GM13977 (cell line): Measurements from ENCODE around the gene WWOX.

Experiments used
- DNase-seq: peaks from one replicate; pipeline ENCODE4 v3.0.0; 2012; ENCODE audit warnings: low spot score
- in situ Hi-C: fragments of 300-500 bp; cut with MboI; formaldehyde crosslinking; loops from one replicate; pipeline ENCODE4 v1.12.0; 2022; ENCODE audit warnings: low sequenced_read_pairs, low pct_unique_long_range_greater_than_20kb, mixed read lengths, inconsistent platforms; ENCODE audit not compliant: unreplicated experiment
- TF ChIP-seq, protein P1 (sequence below): IDR thresholded peaks from 2 replicates; pipeline ENCODE4 v1.5.1; 2012; ENCODE audit warnings: mild to moderate bottlenecking, control low read depth; ENCODE audit not compliant: insufficient read depth; ENCODE audit errors: extremely low read depth, missing control alignments

The WWOX gene

DNA sequence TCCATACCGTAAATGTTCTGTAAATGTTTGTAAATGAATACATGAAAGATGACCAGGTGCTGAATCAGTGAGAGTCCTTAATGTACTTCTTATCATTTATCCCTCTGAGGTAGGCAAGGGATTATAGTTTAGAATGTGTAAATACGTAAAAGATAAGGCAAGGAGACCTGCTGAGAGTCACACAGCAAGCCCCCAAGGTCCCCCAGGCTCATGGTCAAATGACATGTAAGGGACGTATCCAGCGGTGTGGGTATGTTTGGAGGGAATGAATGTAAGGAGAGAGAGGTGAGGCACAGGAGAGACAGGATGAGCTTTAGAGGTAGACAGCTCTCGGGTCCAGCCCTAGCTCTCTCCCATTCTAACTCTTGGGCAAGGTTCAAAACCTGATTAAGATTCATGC lies 341.8 kb downstream of the WWOX start:
- no peak for DNase-seq
- in situ Hi-C loops, result no loop called here
- TF ChIP-seq, protein P1, sequence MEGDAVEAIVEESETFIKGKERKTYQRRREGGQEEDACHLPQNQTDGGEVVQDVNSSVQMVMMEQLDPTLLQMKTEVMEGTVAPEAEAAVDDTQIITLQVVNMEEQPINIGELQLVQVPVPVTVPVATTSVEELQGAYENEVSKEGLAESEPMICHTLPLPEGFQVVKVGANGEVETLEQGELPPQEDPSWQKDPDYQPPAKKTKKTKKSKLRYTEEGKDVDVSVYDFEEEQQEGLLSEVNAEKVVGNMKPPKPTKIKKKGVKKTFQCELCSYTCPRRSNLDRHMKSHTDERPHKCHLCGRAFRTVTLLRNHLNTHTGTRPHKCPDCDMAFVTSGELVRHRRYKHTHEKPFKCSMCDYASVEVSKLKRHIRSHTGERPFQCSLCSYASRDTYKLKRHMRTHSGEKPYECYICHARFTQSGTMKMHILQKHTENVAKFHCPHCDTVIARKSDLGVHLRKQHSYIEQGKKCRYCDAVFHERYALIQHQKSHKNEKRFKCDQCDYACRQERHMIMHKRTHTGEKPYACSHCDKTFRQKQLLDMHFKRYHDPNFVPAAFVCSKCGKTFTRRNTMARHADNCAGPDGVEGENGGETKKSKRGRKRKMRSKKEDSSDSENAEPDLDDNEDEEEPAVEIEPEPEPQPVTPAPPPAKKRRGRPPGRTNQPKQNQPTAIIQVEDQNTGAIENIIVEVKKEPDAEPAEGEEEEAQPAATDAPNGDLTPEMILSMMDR, result no peak

- DNase-seq, result no peak
- TF ChIP-seq, protein P1, result no peak
These were observed 344.3 kb downstream of the WWOX start for GRCh38 chr16:78443542-78444364.

DNA sequence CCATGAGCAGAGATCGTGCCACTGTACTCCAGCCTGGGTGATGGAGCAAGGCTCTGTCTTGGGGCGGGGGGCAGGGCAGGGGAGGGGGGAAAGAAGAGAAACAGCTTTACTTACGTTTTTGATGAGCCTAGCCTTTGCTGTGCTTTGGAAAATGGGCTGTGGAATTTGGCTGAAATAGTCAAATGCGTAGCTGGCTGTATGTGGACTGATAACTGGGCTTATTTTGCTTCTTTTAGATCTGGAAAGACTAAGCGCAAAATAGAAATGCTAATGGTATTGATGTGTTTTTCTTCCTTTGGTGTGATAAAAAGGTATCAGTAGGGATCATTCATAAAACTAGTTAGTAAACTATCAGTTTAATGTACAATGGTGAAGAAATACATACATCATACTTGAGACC lies 346.4 kb downstream of the WWOX start:
- in situ Hi-C loops, result no loop called here
- TF ChIP-seq, protein P1, result no peak

More at GRCh38 chr16:78443542-78444364, 344.3 kb downstream of the WWOX start:
- in situ Hi-C loops, result no loop called here

DNA sequence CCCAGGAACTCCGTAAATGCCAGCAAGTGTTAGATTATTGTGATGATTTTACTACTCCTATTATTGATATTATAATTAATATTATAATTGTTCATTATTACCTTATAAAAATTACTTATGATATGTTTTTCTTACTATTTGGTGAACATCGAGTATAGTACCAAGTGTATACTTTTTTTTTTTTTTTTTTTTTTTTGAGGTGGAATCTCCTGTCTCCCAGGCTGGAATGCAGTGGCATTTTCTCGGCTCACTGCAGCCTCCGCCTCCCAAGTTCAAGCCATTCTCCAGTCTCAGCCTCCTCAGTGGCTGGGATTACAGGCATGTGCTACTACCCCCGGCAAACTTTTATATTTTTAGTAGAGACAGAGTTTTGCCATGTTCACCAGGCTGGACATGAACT lies 347.0 kb downstream of the WWOX start:
- no peak for DNase-seq
- in situ Hi-C loops, result no loop called here
- TF ChIP-seq, protein P1, result no peak

More for the DNA sequence above, 346.4 kb downstream of the WWOX start:
- DNase-seq, result no peak

GRCh38 chr16:78446992-78447563 lies 347.6 kb downstream of the WWOX start:
- in situ Hi-C loops, result no loop called here

DNA sequence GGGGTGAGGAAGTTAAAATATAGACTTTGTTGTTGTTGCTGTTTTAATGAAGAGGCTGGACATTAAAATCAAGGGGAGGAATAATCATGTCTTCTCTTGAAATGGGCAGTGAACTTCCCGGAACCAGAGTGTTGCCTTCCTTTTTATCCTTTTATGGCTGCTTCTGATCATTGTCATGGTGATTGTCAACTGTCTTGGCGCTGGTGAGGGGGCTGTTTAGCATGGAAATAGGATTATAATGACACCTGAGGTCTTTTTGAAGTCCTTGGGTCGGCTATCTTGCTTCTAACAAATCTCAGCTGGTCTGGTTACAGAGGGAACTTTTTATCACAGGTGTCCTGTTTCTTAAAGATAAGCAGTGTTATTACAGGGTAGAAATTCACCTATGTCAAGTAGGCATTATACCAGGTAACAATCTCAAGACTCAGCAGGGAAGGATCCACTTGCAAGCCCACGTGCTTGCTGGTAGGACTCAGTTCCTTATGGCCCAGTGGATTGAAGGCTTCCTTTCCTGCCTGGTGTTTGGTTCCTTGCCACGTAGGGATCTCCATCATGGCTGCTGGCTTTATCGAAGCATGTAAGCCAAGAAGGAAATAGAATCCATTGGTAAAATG lies 349.3 kb downstream of the WWOX start:
- TF ChIP-seq, protein P1, result no peak
- no peak for DNase-seq
- in situ Hi-C loops, result no loop called here

More at GRCh38 chr16:78446992-78447563, 347.6 kb downstream of the WWOX start:
- TF ChIP-seq, protein P1, result no peak
- DNase-seq, result no peak
